Stimulated activated CD8-positive, alpha-beta memory T cell treated with anti-CD3 and anti-CD28 coated beads, Interleukin-2, amount 100 ng/mL, for 1 hour (primary cell): Measurements from ENCODE around the gene MMP2.

Experiments used
- DNase-seq, 2 donors: peaks; one replicate each; pipeline ENCODE4 v3.0.0-alpha.2; 2020; ENCODE audit warnings: low read depth in 2 of 2

MMP2 gene

DNA sequence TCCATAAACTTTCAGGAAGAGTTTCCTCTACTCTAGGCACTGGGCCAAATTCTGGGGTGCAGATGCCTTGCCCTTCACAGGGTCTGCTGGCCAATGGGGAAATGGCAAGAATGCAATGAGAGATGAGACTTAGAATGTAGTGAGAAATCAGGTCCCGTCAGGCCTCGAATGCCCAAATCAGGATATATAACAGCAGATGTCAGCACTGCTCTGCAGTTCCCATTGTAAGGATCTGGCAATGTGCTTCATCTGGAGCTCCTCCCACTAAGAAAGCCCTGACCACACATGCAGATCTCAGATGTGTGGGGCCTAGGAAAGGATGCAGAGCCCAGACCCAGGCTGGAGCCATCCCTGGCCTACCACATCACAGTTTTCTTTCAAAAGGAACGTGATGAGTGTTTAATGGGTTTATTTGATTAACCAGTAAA is 16.0 kb downstream of the MMP2 start:
- no peak for DNase-seq

DNA sequence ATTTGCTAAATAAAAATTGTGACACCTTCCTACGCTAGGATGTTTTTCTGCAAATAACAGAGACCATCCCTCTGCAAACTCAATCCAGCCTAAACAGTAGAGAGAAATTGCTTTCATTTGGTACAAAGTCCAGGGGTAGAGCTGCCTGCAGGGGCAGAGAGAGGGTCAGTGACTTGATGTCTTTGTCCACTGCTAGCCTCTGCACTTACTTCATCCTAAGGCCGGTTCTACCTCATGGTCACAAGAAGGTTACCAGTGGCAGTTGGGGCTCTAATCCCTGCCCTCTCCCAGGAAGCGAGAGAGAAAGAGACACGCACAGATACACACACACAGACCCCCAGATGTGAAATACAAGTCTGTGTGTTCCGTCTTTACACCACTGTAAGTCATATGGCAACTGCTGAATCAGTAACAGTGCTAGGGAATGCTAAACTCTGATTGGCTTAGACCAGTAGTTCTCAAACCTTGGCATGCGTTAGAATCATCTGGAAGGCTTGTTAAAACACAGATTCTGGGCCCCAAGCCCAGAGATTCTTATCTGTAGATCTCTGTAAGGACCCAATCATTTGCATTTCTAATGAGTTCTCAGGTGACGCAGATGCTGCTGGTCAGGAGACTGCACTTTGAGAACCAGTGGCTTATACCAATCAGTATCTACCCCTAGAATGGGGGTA is 16.8 kb downstream of the MMP2 start:
- DNase-seq, result no peak

DNA sequence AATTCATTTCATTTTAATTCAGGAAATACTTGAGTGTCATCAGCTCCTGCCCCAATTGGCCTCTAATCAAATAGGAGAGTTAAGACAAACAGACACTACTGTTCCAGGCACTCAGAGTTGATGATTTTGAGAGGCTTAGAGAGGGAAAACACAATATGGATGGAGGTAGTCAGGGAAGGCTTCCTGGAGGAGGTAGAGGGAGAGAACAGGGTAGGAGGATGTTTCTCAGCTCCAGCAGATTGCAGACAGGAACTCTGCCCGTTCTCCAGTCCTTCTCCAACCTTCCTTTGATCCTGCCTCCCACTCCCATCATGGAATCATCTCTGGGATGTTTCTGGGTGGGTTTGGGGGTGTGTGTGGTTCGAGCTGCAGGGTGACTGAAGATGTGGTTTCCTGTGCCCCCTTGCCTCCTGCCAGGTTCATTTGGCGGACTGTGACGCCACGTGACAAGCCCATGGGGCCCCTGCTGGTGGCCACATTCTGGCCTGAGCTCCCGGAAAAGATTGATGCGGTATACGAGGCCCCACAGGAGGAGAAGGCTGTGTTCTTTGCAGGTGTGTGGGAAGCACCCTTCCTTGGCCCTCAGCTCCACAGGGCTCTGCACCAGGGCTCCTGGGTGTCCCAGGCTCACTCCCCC is 17.6 kb downstream of the MMP2 start:
- DNase-seq, result no peak

DNA sequence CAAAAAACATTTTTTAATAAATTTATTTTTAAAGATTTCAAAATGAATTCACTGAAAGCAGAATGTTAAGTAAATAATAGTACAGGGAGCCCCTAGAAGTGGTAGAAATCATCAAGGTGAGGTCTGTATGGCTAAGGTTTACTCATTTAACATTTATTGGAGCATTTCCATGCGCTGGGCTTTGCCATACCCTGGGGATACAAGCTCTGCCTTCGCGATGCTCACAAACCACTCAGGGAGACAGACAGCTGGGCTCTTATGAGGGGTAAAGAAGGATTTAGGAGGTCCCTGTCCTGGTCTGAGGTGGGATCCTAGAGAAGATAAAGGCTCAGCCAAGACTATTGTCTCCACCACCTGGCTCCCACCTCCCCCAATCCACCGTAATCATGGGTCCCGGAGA is 18.6 kb downstream of the MMP2 start:
- no peak for DNase-seq

GRCh38 chr16:55498101-55498500 is 19.1 kb downstream of the MMP2 start:
- DNase-seq, result no peak

- no peak for DNase-seq
Observed at GRCh38 chr16:55499281-55499680, 20.3 kb downstream of the MMP2 start.

GRCh38 chr16:55499951-55500529 is 21.0 kb downstream of the MMP2 start:
- no peak for DNase-seq

- DNase-seq, result no peak
Observed at GRCh38 chr16:55500530-55501011, 21.6 kb downstream of the MMP2 start.

DNA sequence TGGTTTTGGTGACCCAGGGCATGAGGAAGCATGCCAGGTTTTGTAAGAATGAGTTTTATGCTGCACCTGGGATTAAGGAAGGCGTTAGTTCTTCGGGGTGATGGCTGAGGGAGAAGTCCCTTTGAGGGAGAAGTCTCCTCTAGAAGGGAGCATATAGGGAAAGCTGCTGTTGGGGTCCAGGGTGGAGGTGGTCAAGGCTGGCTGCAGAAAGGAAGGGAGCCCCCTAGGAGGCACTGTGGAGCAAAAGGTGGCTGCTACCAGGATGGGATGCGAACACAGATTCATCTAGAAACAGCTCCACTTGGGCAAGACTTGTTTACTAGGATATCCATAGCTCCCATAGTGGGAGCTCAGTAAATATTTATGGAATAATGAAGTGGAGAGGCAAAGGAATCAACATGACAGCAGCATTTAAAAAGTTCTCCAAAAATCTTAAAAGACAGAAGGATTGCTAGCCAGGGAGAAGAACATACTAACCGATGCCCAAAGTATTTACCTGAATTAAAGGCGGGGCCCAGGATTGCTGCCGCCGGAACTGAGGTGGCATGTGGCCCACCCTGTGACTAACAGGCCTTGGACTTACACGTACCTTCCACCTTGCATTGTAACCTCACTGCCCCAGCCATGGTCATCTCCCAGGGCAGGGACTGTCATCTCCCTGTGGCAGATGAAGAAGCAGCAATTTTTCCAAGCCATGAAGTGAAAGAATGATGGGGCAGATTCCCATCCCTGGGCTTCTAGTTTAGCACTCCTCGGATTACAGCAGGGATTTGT is 22.7 kb downstream of the MMP2 start:
- DNase-seq, result no peak

DNA sequence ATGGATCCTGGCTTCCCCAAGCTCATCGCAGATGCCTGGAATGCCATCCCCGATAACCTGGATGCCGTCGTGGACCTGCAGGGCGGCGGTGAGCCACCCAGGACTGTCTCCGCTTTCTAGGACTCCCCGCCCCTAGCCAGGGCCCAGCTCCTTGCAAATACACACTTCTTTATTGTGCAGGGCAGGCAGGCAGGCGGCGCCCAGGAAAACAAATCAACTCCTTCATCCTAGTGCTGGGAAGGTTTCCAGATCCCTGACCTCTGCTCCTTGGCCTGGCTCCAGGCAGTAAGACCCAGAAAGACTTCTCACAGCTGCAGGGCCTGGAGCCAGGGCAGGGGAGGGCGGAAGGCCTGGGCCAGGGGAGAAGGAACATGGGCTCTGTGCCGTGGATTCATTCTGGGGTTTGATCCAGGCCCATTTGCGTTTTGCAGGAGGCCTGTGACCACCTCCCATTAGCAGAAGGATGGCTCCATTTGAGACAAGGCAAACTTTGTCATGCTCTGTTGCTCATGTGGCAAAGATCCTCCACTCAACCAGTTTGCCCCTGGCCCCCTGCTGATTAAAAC is 23.9 kb downstream of the MMP2 start:
- no peak for DNase-seq

- DNase-seq, result no peak
Observed at GRCh38 chr16:55503726-55504550, 24.9 kb downstream of the MMP2 start.

GRCh38 chr16:55505333-55506015 is 26.5 kb downstream of the MMP2 start:
- no peak for DNase-seq

GRCh38 chr16:55506083-55506482 is 27.1 kb downstream of the MMP2 start:
- no peak for DNase-seq

DNA sequence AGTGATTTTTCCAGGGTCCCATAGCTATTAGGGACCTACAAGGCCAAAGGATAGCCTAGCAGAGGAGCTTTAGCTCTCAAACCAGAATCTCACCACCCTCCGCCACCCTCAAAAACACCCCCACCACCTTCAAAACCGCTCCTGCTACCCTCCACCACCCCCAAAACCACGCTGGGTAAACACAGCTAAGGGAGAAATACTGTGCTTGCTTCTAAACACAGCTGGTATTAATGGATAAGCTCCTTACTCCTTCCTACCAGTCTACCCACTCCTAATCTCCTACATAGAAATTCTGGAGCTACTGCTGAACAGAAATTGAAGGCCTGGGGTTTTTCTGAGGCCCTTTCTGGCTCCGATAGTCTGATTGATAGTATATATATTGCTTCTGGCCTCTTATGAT is 27.7 kb downstream of the MMP2 start:
- DNase-seq, result no peak

DNA sequence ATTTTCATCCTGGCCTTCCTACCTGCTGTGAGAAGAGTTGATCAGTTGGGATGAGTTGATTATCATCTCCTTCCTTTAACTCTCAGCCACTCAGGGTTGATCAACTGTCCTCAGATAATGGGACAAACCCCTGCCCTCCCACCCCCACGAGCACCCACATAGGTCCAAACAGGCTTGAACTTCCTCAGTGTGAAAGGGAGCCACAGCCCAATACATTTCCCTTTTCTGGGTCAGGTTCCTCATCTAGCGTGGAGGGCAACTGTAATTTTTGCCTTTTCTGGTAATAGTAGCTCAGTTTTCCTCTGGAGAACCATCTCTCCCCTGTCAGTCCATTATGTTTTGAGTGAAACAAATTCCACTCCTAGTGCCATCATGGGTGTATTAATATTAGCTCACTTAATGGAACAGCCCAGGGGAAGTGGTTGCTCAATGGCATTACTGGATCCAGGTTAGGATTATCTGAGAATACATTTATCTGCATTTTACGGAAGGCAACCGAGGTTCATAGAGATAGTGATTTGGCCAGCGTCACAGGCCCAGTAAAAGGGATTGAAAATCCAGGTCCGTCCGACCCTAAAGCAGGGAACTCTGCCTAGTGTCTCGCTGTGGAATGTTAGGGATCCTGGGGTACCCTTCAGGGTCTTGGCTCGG is 29.4 kb downstream of the MMP2 start:
- DNase-seq, result no peak

- no peak for DNase-seq
Observed at GRCh38 chr16:55508941-55509931, 30.2 kb downstream of the MMP2 start, which contains the start of gene LPCAT2. TSS of gene LPCAT2 (plus strand) at chr16:55509072. CDS start at chr16:55509182, 110 bp downstream.

DNA sequence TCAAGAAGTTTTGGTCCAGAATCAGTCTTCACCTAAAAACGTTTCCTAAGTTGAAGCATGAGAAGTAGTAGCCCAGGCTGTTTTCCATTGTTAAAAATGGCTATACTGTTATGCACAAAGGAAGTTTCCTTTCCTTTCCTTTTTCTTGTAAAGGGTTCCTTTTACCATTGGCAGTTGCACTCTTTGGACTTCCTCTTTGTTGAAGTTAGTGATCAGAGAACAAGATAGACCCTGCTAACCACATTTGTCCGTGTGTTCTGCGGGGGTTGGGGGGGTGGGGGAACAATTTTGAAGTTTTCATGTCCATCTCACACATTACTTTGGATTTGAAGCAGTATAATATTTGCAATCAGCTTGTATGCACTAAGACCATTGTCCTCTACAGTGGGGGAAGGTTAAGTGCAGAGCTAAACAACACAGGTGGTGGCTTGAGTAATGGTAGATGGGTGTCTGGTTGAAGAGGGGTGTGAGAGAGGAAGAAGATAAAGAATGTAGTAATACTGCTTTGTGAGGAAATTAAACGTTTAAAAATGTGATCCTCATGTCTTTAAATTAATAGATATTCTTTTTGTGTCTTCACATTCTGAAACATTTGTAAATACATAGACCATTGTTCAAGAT is 31.3 kb downstream of the MMP2 start:
- no peak for DNase-seq

- DNase-seq, result no peak
Observed at GRCh38 chr16:55512941-55513340, 33.9 kb downstream of the MMP2 start.
